Tibial artery (tissue), 4 donors: ENCODE results near the gene AXIN1.
A peak's percentile ranks its signal among the peaks of the same experiment; 100 is the strongest.

Experiments used
- DNase-seq, 2 donors: peaks; one replicate each; pipeline ENCODE4 v3.0.0-alpha.2; 2019
- H3K27ac ChIP-seq, 2 donors: fragments of 200-600 bp; sonication (generic) in 1 of 2; 1 replicate in 1 of 2; 2 replicates in 1 of 2; pipeline ENCODE4 v1.5.1; 2018 to 2019; ENCODE audit warnings: mild to moderate bottlenecking in 1 of 2
- H3K27me3 ChIP-seq, 2 donors: fragments of 200-600 bp; sonication (generic) in 1 of 2; one replicate each; pipeline versions ENCODE4 v1.5.1 to v1.6.0; 2016 to 2019
- H3K36me3 ChIP-seq, 3 donors: fragments of 200-600 bp; sonication (generic) in 2 of 3; one replicate each; pipeline ENCODE4 v1.5.1; 2016 to 2019; ENCODE audit warnings: mild to moderate bottlenecking in 2 of 3
- H3K4me1 ChIP-seq, 4 donors: fragments of 200-600 bp; sonication (generic) in 2 of 4; 1 replicate in 3 of 4; 2 replicates in 1 of 4; pipeline ENCODE4 v1.5.1; 2016 to 2019
- H3K4me3 ChIP-seq, 2 donors: fragments of 200-600 bp; sonication (generic) in 1 of 2; 1 replicate in 1 of 2; 2 replicates in 1 of 2; pipeline ENCODE4 v1.5.1; 2018 to 2019; ENCODE audit warnings: mild to moderate bottlenecking in 2 of 2
- H3K9me3 ChIP-seq, 3 donors: fragments of 200-600 bp; sonication (generic) in 1 of 3; one replicate each; pipeline ENCODE4 v1.5.1; 2016 to 2019
- CTCF ChIP-seq, 2 experiments: fragments of 200-600 bp in 1 of 2; fragments of 450-650 bp in 1 of 2; IDR thresholded peaks; one replicate each; pipeline ENCODE4 v1.5.1; 2017 to 2019; ENCODE audit warnings: antibody characterized with exemption in 2 of 2, mild to moderate bottlenecking in 1 of 2, moderate library complexity in 1 of 2
- intact Hi-C: fragments of 100-400 bp; cut with DNase I; formaldehyde crosslinking; loops from one replicate; pipeline ENCODE4 v1.15.0; 2023; ENCODE audit warnings: low total_unique reads

Gene AXIN1

DNA sequence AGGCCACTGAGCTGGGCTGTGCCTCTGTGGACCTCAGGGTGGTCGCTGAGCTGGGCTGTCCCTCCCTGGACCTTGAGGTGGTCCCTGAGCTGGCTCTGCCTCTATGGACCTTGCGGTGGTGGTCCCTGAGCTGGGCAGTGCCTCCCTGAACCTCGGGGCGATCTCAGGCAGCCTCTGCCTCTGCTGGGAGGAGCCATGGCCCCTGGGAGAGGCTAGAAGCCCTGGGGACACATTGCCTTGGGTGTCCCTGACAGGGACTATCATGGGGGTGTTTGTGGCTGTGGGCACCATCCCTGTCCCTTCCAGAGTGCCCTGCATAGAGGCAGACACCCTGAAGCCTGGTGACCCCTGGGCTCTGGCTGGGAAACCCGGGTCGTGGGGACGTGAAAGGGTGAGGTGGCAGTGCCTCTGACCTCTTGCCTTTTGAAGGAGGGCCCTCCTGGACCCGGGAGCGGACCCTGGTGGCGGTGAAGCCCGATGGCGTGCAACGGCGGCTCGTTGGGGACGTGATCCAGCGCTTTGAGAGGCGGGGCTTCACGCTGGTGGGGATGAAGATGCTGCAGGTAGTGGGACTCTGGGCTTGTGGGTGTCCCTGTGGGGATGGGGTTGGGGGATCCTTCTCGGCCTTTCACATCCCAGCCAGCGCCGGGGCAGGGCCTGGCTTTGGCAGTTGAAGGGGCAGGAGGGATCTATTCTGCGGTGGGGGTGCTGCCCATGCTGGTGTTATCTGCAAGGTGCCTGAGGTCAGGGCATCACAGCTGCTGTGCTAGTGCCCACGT, 46.2 kb upstream of the AXIN1 start:
- Histone ChIP-seq H3K27me3 (no peaks in the 10 kb centered on the region), H3K27ac (peak overlapping the region; percentile 86 to 87), H3K4me1 (peaks cover 0 to 34% (median 20%) of the 10 kb centered on the region in 4 donors), H3K4me3 (no peak overlapping the region), H3K36me3 (peaks cover 0 to 17% (median 0%) of the 10 kb centered on the region in 3 donors), H3K9me3 (no peaks in the 10 kb centered on the region)
- intact Hi-C loops, result no loop called here
- TF ChIP-seq CTCF (IDR thresholded peaks at IDR 0.05), result no peak
- no peak for DNase-seq

DNA sequence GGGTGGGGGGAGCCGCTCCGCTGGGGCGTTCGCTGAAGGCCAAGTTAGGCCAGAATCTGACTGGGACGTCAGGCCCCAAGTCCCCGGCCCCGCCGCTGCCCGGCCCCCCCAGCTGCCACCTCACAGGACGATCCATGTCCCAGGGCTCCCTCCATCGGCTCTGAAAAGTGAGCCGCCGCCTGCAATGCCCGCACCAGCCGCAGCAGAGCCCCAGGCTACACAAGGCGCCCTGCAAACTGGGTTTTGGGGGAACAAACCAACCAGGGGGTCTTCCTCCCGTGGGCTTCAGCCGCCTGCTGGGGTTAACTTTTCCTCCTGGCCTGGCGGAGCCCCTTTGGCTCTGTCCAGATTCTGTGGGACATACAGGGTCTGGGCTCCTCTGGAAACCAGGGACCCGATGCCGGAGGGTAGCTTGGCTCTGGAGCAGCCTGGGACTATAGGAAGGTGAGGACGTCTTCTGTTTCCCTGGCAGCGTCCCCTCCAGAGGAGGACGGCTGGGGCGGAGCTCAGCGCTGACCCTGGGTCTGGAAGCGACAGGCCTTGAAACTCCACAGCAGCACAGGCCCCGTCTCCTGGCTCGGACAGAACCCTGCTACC, 45.3 kb upstream of the AXIN1 start:
- Histone ChIP-seq H3K9me3 (no peaks in the 10 kb centered on the region), H3K27ac (peak overlapping the region; percentile 86 to 87), H3K36me3 (peaks cover 0 to 17% (median 0%) of the 10 kb centered on the region in 3 donors), H3K4me1 (peaks cover 0 to 34% (median 20%) of the 10 kb centered on the region in 4 donors), H3K4me3 (peak overlapping the region; percentile 73 to 75), H3K27me3 (no peaks in the 10 kb centered on the region)
- intact Hi-C loops, result no loop called here
- peak; percentile 83 to 92 for DNase-seq
- TF ChIP-seq CTCF (IDR thresholded peaks at IDR 0.05), result peak; percentile 68 to 71

DNA sequence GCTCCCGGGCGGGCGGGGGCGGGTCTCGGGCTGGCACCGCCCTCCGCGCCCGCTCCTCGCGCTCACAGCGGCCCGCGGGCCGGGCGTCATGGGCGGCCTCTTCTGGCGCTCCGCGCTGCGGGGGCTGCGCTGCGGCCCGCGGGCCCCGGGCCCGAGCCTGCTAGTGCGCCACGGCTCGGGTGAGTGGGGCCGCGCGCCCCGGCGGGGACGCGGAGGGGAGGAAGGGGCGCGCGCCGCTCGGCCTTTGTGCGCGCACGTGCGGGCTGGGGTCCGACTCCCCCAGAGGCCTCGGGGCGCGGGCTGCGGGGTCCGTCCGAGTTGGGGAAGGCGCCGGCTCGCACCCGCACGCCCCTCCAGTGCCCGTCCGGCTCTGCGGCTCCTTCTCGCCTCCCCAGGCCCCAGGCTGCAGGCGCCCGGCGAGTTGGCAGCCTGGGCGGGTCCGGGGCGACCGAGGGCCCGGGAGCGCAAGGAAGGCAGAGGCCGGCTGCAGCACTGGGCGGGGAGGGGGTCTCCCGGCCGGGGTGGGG, 44.7 kb upstream of the AXIN1 start, which contains the start of gene NME4:
NME4 (plus strand) TSS at position 65 of the 527 bp plus-strand sequence; CDS start at position 89, 24 bp downstream.
- Histone ChIP-seq H3K9me3 (no peaks in the 10 kb centered on the region), H3K27ac (peak within 1 kb of the TSS; percentile 86 to 87), H3K4me1 (peaks cover 0 to 29% (median 17%) of the 10 kb centered on the region in 4 donors), H3K4me3 (peak within 1 kb of the TSS; percentile 73 to 75), H3K36me3 (peaks cover 0 to 17% (median 0%) of the 10 kb centered on the region in 3 donors), H3K27me3 (no peaks in the 10 kb centered on the region)
- TF ChIP-seq CTCF (IDR thresholded peaks at IDR 0.05), result no peak
- DNase-seq, result no peak
- intact Hi-C loops, result no loop called here

- Histone ChIP-seq H3K4me3 (peak overlapping the region; percentile 73 to 75), H3K36me3 (peaks cover 0 to 17% (median 0%) of the 10 kb centered on the region in 3 donors), H3K27me3 (no peaks in the 10 kb centered on the region), H3K27ac (peak overlapping the region; percentile 86 to 87), H3K9me3 (no peaks in the 10 kb centered on the region), H3K4me1 (peaks cover 0 to 28% (median 17%) of the 10 kb centered on the region in 4 donors)
- no peak for TF ChIP-seq CTCF (IDR thresholded peaks at IDR 0.05)
- DNase-seq, result peak in 1 of 2 donors; percentile 84
- intact Hi-C loops, result no loop called here
These were observed 44.1 kb upstream of the AXIN1 start for GRCh38 chr16:396605-397004.

- DNase-seq, result no peak
- Histone ChIP-seq H3K4me3 (peak overlapping the region; percentile 73 to 75), H3K27me3 (no peaks in the 10 kb centered on the region), H3K4me1 (peaks cover 0 to 26% (median 17%) of the 10 kb centered on the region in 4 donors), H3K9me3 (no peaks in the 10 kb centered on the region), H3K27ac (peak overlapping the region; percentile 86 to 87), H3K36me3 (peaks cover 0 to 17% (median 0%) of the 10 kb centered on the region in 3 donors)
- intact Hi-C loops, result no loop called here
- TF ChIP-seq CTCF (IDR thresholded peaks at IDR 0.05), result no peak
These were observed 43.7 kb upstream of the AXIN1 start for GRCh38 chr16:396199-396598.
